Uterus (tissue), 4 donors: ENCODE results near the gene LYSMD3. TPM values are rescaled to one million over a fixed set of nuclear protein-coding genes. Genes with fewer than 3 reads are reported as not detected.

ENCODE experiments used
- DNase-seq, 2 donors: peaks; one replicate each; pipeline ENCODE4 v3.0.0-alpha.2; 2019 to 2020
- H3K27ac ChIP-seq, 2 donors: fragments of 200-600 bp; sonication (generic); 1 replicate in 1 of 2; 2 replicates in 1 of 2; pipeline ENCODE4 v1.5.1; 2016 to 2018
- H3K27me3 ChIP-seq, 2 donors: fragments of 200-600 bp; sonication (generic); one replicate each; pipeline ENCODE4 v1.5.1; 2018 to 2019; ENCODE audit warnings: control low read depth in 1 of 2
- H3K36me3 ChIP-seq, 2 donors: fragments of 200-600 bp; sonication (generic); one replicate each; pipeline ENCODE4 v1.5.1; 2019; ENCODE audit warnings: control low read depth in 1 of 2
- H3K4me1 ChIP-seq, 2 donors: fragments of 200-600 bp; sonication (generic); one replicate each; pipeline ENCODE4 v1.5.1; 2018 to 2019; ENCODE audit warnings: control low read depth in 1 of 2
- H3K4me3 ChIP-seq, 2 donors: fragments of 200-600 bp; sonication (generic); 1 replicate in 1 of 2; 2 replicates in 1 of 2; pipeline ENCODE4 v1.5.1; 2018 to 2019; ENCODE audit warnings: mild to moderate bottlenecking in 1 of 2
- H3K9me3 ChIP-seq, 2 donors: fragments of 200-600 bp; sonication (generic); one replicate each; pipeline ENCODE4 v1.5.1; 2019; ENCODE audit warnings: control low read depth in 1 of 2
- CTCF ChIP-seq, 4 experiments: fragments of 200-600 bp in 2 of 4; fragments of 450-650 bp in 2 of 4; sonication (generic) in 2 of 4; IDR thresholded peaks; one replicate each; pipeline ENCODE4 v1.5.1; 2016 to 2019; ENCODE audit warnings: antibody characterized with exemption in 4 of 4, mild to moderate bottlenecking in 2 of 4, moderate library complexity in 1 of 4
- POLR2A ChIP-seq, 2 donors: fragments of 450-650 bp; IDR thresholded peaks; one replicate each; pipeline ENCODE4 v1.6.1; 2016; ENCODE audit warnings: antibody characterized with exemption in 2 of 2, mild to moderate bottlenecking in 1 of 2, moderate library complexity in 1 of 2
- intact Hi-C: fragments of 100-400 bp; cut with DNase I; formaldehyde crosslinking; loops from one replicate; pipeline ENCODE4 v1.15.1; 2023; ENCODE audit warnings: low total_unique reads
- total RNA-seq, 4 donors: library from RNA; depleted of rRNA in 3 of 4; stranded (reverse); fragments of >200 nt in 3 of 4; gene quantifications; one replicate each; pipeline versions ENCODE4 v1.1.0 to v1.2.4, GENCODE V29; 2014 to 2023
- donor health status: DM: yes; HTN: yes; CAD: no.

The LYSMD3 gene
- total RNA-seq, 4 donors from 2014 or later: 11.5 to 50.3 (median 26.9) TPM

GRCh38 chr5:90553711-90554110, 24.3 kb upstream of the LYSMD3 start:
- H3K4me1 ChIP-seq: peaks cover 0 to 1% of the 10 kb centered on the region in 2 donors
- peaks cover 0 to 5% of the 10 kb centered on the region in 2 donors for H3K27me3 ChIP-seq
- no peaks in the 10 kb centered on the region for H3K36me3 ChIP-seq
- no peak for DNase-seq
- TF ChIP-seq CTCF (IDR thresholded peaks at IDR 0.05): no peak
- no peak for TF ChIP-seq POLR2A (IDR thresholded peaks at IDR 0.05)
- H3K4me3 ChIP-seq: no peak overlapping the region
- H3K27ac ChIP-seq: no peak overlapping the region
- intact Hi-C loops: no loop called here
- no peaks in the 10 kb centered on the region for H3K9me3 ChIP-seq

DNA sequence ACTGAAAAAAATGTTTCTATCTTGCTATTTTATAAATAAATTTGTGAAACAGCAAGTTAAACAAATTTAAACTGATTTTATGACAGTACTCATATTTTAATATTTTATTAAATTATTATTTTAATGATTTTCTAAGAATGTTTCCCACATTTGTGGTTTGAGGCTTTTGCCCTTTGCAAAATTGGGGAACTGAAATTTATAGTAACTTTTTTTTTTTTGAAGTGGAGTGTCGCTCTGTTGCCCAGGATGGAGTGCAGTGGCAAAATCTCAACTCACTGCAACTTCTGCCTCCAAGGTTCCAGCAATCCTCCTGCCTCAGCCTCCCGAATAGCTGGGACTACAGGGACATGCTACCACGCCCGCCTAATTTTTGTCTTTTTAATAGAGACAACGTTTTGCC, 22.0 kb upstream of the LYSMD3 start:
- intact Hi-C loops: no loop called here
- H3K36me3 ChIP-seq: no peaks in the 10 kb centered on the region
- no peak overlapping the region for H3K4me3 ChIP-seq
- H3K27ac ChIP-seq: no peak overlapping the region
- no peaks in the 10 kb centered on the region for H3K9me3 ChIP-seq
- H3K4me1 ChIP-seq: no peaks in the 10 kb centered on the region
- peaks cover 0 to 10% of the 10 kb centered on the region in 2 donors for H3K27me3 ChIP-seq
- DNase-seq: no peak
- no peak for TF ChIP-seq POLR2A (IDR thresholded peaks at IDR 0.05)
- TF ChIP-seq CTCF (IDR thresholded peaks at IDR 0.05): no peak

DNA sequence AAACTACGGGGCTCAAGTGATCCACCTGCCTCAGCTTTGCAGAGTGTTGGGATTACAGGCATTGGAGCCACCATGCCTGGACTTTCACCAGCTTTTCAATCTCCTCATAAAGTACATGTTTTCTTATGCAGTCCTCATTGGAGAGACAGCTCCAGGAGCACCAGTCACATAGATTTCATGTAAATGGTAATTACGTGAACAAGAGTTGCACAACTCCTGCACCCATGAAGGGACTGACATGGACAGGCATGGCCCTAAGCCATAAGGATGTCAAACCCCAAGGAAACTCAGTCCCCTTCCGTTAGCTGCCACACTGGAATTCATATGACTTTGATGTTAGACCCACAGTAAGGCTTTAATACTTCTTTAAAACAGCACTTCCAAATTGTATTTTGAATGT, 21.6 kb upstream of the LYSMD3 start:
- TF ChIP-seq CTCF (IDR thresholded peaks at IDR 0.05) (no peak), POLR2A (IDR thresholded peaks at IDR 0.05) (no peak)
- no peaks in the 10 kb centered on the region for H3K36me3 ChIP-seq
- intact Hi-C loops: no loop called here
- peaks cover 0 to 10% of the 10 kb centered on the region in 2 donors for H3K27me3 ChIP-seq
- DNase-seq: no peak
- H3K27ac ChIP-seq: no peak overlapping the region
- no peak overlapping the region for H3K4me3 ChIP-seq
- H3K4me1 ChIP-seq: no peaks in the 10 kb centered on the region
- no peaks in the 10 kb centered on the region for H3K9me3 ChIP-seq

DNA sequence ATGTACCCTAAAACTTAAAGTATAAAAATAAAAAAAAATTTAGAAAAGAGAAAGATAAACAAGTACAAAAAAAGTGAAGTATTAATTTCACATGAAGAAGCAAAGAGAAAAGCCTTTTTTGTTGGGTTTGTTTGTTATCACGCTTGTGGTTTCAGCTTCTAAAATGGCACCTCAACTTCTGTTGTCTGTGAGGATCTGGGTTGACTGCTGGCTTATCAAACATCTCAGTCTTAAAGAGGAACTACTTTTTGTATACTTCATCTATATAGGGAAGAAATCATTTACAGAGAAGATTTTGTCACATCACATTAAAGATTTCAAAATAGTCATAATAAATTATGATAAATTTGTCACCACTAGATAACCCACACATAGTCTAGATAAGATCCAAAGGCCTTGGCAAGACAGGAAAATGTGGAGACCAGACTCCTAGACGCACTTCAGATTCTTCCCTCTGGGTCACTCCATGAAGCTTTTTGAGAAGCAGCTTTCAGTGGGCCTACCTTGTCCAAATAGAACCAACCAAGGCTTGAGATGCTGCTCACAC, 20.4 kb upstream of the LYSMD3 start:
- Histone ChIP-seq H3K4me3 (no peak overlapping the region), H3K9me3 (no peaks in the 10 kb centered on the region), H3K27me3 (peaks cover 0 to 10% of the 10 kb centered on the region in 2 donors), H3K4me1 (no peaks in the 10 kb centered on the region), H3K27ac (no peak overlapping the region), H3K36me3 (no peaks in the 10 kb centered on the region)
- TF ChIP-seq POLR2A (IDR thresholded peaks at IDR 0.05) (no peak), CTCF (IDR thresholded peaks at IDR 0.05) (no peak)
- no peak for DNase-seq
- intact Hi-C loops: no loop called here

DNA sequence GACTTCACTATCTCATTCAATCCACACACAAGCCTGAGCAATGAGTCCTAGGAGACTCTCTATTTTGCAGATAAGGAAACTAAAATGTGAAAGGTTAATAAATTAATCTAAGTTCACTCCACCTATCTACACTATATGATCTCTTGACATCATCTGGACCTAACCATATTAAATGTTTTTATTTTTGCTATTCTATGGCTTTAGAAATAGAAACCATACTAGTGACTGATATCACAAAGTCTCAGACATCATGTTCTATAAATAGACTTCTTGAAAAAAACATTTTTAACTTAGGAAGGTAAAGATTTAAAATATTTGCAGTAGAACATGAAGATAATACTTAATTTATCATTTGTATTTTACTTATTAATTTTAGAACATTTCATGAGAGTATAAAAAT, 19.8 kb upstream of the LYSMD3 start:
- H3K27ac ChIP-seq: no peak overlapping the region
- intact Hi-C loops: no loop called here
- peaks cover 0 to 10% of the 10 kb centered on the region in 2 donors for H3K27me3 ChIP-seq
- TF ChIP-seq CTCF (IDR thresholded peaks at IDR 0.05) (no peak), POLR2A (IDR thresholded peaks at IDR 0.05) (no peak)
- H3K36me3 ChIP-seq: no peaks in the 10 kb centered on the region
- H3K9me3 ChIP-seq: no peaks in the 10 kb centered on the region
- no peaks in the 10 kb centered on the region for H3K4me1 ChIP-seq
- no peak for DNase-seq
- no peak overlapping the region for H3K4me3 ChIP-seq
